SK-N-SH treated with all-trans-retinoic acid at 6 μM for 48 hours (cell line): ENCODE results near the gene ANKRD28.

ENCODE experiments used
- ATAC-seq: fragments of 200-7000 bp; cut with Tn5 transposase; 3 replicates; pipeline ENCODE4 v1.9.1; 2020; ENCODE audit warnings: mild to moderate bottlenecking, moderate library complexity
- ARNTL ChIP-seq: fragments of 450-650 bp; formaldehyde crosslinking; IDR thresholded peaks from 2 replicates; pipeline ENCODE4 v1.5.0; 2020; ENCODE audit warnings: low read depth, mild to moderate bottlenecking, moderate library complexity, borderline replicate concordance
- BACH2 ChIP-seq: fragments of 250-450 bp; sonication (Bioruptor Pico); IDR thresholded peaks from 2 replicates; pipeline ENCODE4 v1.9.0; 2021; ENCODE audit warnings: mild to moderate bottlenecking, borderline replicate concordance
- CSDC2 ChIP-seq: fragments of 250-450 bp; sonication (Bioruptor Pico); IDR thresholded peaks from 2 replicates; pipeline ENCODE4 v1.5.0; 2020; ENCODE audit warnings: mild to moderate bottlenecking, moderate library complexity
- ESRRG ChIP-seq: fragments of 250-450 bp; sonication (Bioruptor Pico); IDR thresholded peaks from 2 replicates; pipeline ENCODE4 v1.6.1; 2021; ENCODE audit warnings: mild to moderate bottlenecking
- GLIS3 ChIP-seq: fragments of 250-450 bp; sonication (Bioruptor Pico); IDR thresholded peaks from 2 replicates; pipeline ENCODE4 v1.5.0; 2020; ENCODE audit warnings: mild to moderate bottlenecking, moderate library complexity
- ISL1 ChIP-seq: fragments of 250-450 bp; sonication (Bioruptor Pico); IDR thresholded peaks from 2 replicates; pipeline ENCODE4 v2.1.2; 2022; ENCODE audit warnings: mild to moderate bottlenecking, moderate library complexity
- OSR1 ChIP-seq: fragments of 250-450 bp; sonication (Bioruptor Pico); IDR thresholded peaks from 2 replicates; pipeline ENCODE4 v1.8.0; 2022; ENCODE audit warnings: moderate library complexity, mild to moderate bottlenecking, inconsistent platforms
- PPARA ChIP-seq: fragments of 250-450 bp; sonication (Bioruptor Pico); IDR thresholded peaks from 2 replicates; pipeline ENCODE4 v1.5.0; 2020; ENCODE audit warnings: mild to moderate bottlenecking, borderline replicate concordance
- RARB ChIP-seq: fragments of 250-450 bp; sonication (Bioruptor Pico); IDR thresholded peaks from 2 replicates; pipeline ENCODE4 v1.8.0; 2021; ENCODE audit warnings: mild to moderate bottlenecking, moderate library complexity
- TOX ChIP-seq: fragments of 250-450 bp; sonication (Bioruptor Pico); IDR thresholded peaks from 2 replicates; pipeline ENCODE4 v1.8.0; 2021; ENCODE audit warnings: mild to moderate bottlenecking, moderate library complexity, borderline replicate concordance
- ZC3H10 ChIP-seq: fragments of 250-450 bp; sonication (Bioruptor Pico); IDR thresholded peaks from 2 replicates; pipeline ENCODE4 v1.5.1; 2021; ENCODE audit warnings: mild to moderate bottlenecking, moderate library complexity
- ZFP3 ChIP-seq: fragments of 250-450 bp; sonication (Bioruptor Pico); IDR thresholded peaks from 2 replicates; pipeline ENCODE4 v1.5.0; 2020; ENCODE audit warnings: mild to moderate bottlenecking, moderate library complexity
- ZFP30 ChIP-seq: fragments of 450-650 bp; formaldehyde crosslinking; IDR thresholded peaks from 2 replicates; pipeline ENCODE4 v1.5.0; 2022; ENCODE audit warnings: mild to moderate bottlenecking, moderate library complexity
- ZNF70 ChIP-seq: fragments of 450-650 bp; formaldehyde crosslinking; IDR thresholded peaks from 2 replicates; pipeline ENCODE4 v1.5.0; 2020; ENCODE audit warnings: mild to moderate bottlenecking, moderate library complexity
- ZNF8 ChIP-seq: fragments of 450-650 bp; formaldehyde crosslinking; IDR thresholded peaks from 2 replicates; pipeline ENCODE4 v1.5.0; 2020; ENCODE audit warnings: mild to moderate bottlenecking, moderate library complexity
- TF ChIP-seq, protein P1 (sequence below): fragments of 250-450 bp; sonication (Bioruptor Pico); IDR thresholded peaks from 2 replicates; pipeline ENCODE4 v1.8.0; 2021; ENCODE audit warnings: low read depth, mild to moderate bottlenecking, moderate library complexity, borderline replicate concordance
- TF ChIP-seq, protein P2 (sequence below): fragments of 250-450 bp; sonication (Bioruptor Pico); IDR thresholded peaks from 2 replicates; pipeline ENCODE4 v1.5.1; 2020; ENCODE audit warnings: low read depth, mild to moderate bottlenecking, moderate library complexity
- TF ChIP-seq, protein P3 (sequence below): fragments of 250-450 bp; sonication (Bioruptor Pico); IDR thresholded peaks from 2 replicates; pipeline ENCODE4 v1.5.0; 2020; ENCODE audit warnings: mild to moderate bottlenecking, moderate library complexity

ANKRD28 gene

DNA sequence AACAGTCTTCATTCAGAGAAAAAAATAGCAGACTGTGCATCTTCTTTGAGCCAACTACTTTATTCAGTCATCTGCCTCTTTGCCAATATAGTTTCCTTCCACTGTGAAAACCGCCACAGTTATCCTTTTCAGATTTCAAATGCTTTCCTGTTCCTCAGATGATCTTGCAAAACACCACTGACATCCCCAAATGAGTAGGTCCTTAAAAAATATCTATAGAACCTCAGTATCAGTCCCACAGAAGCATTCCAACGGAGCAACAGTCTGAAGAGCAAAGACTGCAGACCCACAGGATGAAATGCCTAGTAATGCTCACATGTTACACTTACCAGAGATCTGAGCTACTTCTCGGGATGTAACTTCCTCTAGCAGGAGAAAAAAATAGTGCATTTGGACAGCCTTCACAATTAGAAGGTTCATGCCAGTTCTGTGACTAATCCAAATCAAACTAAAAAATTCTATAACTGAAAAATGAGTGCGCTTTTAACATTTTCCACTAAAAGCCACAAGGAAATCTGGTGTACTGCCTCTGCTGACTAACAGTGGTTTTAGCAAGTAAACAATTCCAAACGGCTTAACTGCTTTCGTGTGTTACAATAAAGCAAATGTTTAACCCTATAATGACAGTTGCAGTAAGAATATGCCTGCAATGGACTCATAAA is at the start of gene ANKRD28:
Gene ANKRD28, minus strand, starts transcription at position 338 of the 662 bp plus-strand sequence. CDS start 1,458 bp downstream, outside the sequence.
- ATAC-seq, result peak; percentile 84
- TF ChIP-seq ISL1, result peak; percentile 76
- TF ChIP-seq, protein P1, sequence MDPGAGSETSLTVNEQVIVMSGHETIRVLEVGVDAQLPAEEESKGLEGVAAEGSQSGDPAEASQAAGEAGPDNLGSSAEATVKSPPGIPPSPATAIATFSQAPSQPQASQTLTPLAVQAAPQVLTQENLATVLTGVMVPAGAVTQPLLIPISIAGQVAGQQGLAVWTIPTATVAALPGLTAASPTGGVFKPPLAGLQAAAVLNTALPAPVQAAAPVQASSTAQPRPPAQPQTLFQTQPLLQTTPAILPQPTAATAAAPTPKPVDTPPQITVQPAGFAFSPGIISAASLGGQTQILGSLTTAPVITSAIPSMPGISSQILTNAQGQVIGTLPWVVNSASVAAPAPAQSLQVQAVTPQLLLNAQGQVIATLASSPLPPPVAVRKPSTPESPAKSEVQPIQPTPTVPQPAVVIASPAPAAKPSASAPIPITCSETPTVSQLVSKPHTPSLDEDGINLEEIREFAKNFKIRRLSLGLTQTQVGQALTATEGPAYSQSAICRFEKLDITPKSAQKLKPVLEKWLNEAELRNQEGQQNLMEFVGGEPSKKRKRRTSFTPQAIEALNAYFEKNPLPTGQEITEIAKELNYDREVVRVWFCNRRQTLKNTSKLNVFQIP (CRISPR knock-in tag), result peak; percentile 81; the same call in 1 of the 2 replicates
- no peak for TF ChIP-seq ARNTL (CRISPR knock-in tag)

DNA sequence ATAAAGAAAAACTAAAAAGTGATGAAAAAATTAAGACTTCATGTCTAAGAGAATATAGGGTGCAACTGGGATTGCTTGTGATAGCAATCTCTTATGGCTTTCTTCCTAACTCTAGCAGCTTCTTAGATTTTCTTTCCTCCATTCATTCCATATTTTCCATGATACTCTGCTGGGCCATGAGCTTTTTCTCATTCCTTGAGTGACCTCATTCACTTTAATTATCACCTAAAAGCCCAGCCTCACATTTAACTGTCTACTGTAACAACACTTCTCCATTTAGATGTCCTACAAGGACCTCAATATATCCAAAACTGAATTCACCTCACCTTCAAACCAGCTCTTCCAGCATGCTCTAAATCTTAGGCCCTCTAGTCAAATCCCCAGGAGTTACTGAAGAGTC is 49.5 kb upstream of the ANKRD28 start:
- TF ChIP-seq ARNTL (CRISPR knock-in tag) (no peak), TOX (CRISPR knock-in tag) (no peak), RARB (no peak), BACH2 (CRISPR knock-in tag) (no peak), PPARA (CRISPR knock-in tag) (no peak), ZNF8 (CRISPR knock-in tag) (no peak), CSDC2 (CRISPR knock-in tag) (no peak), ZNF70 (CRISPR knock-in tag) (no peak), ZC3H10 (CRISPR knock-in tag) (no peak), ISL1 (no peak)
- TF ChIP-seq, protein P2, sequence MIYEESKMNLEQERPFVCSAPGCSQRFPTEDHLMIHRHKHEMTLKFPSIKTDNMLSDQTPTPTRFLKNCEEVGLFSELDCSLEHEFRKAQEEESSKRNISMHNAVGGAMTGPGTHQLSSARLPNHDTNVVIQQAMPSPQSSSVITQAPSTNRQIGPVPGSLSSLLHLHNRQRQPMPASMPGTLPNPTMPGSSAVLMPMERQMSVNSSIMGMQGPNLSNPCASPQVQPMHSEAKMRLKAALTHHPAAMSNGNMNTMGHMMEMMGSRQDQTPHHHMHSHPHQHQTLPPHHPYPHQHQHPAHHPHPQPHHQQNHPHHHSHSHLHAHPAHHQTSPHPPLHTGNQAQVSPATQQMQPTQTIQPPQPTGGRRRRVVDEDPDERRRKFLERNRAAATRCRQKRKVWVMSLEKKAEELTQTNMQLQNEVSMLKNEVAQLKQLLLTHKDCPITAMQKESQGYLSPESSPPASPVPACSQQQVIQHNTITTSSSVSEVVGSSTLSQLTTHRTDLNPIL, result no peak
- TF ChIP-seq, protein P3, sequence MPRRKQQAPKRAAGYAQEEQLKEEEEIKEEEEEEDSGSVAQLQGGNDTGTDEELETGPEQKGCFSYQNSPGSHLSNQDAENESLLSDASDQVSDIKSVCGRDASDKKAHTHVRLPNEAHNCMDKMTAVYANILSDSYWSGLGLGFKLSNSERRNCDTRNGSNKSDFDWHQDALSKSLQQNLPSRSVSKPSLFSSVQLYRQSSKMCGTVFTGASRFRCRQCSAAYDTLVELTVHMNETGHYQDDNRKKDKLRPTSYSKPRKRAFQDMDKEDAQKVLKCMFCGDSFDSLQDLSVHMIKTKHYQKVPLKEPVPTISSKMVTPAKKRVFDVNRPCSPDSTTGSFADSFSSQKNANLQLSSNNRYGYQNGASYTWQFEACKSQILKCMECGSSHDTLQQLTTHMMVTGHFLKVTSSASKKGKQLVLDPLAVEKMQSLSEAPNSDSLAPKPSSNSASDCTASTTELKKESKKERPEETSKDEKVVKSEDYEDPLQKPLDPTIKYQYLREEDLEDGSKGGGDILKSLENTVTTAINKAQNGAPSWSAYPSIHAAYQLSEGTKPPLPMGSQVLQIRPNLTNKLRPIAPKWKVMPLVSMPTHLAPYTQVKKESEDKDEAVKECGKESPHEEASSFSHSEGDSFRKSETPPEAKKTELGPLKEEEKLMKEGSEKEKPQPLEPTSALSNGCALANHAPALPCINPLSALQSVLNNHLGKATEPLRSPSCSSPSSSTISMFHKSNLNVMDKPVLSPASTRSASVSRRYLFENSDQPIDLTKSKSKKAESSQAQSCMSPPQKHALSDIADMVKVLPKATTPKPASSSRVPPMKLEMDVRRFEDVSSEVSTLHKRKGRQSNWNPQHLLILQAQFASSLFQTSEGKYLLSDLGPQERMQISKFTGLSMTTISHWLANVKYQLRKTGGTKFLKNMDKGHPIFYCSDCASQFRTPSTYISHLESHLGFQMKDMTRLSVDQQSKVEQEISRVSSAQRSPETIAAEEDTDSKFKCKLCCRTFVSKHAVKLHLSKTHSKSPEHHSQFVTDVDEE (CRISPR knock-in tag), result no peak
- no peak for ATAC-seq

DNA sequence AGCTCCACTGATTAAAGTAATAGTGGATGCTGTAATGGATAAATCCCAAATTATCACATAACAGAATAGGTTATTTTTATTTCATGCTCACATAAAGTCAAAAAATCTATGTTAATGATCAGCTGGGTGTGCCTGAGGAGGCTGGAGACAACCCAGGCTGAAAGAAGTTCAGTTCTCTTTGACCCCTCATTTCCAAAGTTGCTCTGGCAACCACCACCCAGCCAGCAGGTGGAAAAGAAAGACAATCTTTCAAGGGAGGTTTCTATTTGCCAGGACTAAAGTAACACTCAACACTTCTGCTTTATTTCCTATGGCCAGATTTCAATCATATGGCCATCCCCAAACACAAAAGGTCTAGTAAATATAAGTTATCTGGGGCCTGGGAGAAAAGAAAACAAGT is 48.8 kb upstream of the ANKRD28 start:
- no peak for ATAC-seq
- no peak for TF ChIP-seq ZNF70 (CRISPR knock-in tag)
- no peak for TF ChIP-seq BACH2 (CRISPR knock-in tag)
- TF ChIP-seq, protein P2, result no peak
- TF ChIP-seq ESRRG, result no peak
- no peak for TF ChIP-seq CSDC2 (CRISPR knock-in tag)
- no peak for TF ChIP-seq OSR1
- TF ChIP-seq TOX (CRISPR knock-in tag), result no peak
- TF ChIP-seq RARB, result no peak
- TF ChIP-seq ZNF8 (CRISPR knock-in tag), result no peak
- TF ChIP-seq GLIS3 (CRISPR knock-in tag), result no peak

DNA sequence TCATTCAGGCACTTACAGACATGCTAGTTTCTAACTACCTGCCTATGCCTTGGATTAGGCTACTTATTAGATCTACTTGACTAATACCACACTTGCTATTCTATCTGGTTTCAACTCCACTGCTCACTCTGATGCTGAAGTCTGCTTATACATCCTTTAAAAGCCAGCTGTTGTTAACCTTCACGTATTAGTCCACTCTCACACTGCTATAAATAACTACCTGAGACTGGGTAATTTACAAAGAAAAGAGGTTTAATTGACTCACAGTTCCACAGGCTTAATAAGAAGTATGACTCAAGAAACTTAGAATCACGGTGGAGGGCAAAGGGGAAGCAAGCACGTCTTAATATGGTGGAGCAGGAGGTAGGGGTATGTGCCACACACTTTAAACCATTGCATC is 47.7 kb upstream of the ANKRD28 start:
- TF ChIP-seq OSR1 (no peak), ZFP30 (CRISPR knock-in tag) (no peak), GLIS3 (CRISPR knock-in tag) (no peak), PPARA (CRISPR knock-in tag) (no peak), ZFP3 (no peak), RARB (no peak), ESRRG (no peak), ISL1 (no peak)
- TF ChIP-seq, protein P3 (CRISPR knock-in tag), result no peak
- no peak for ATAC-seq
